ENCODE results near the gene ADRA2C.

Gene ADRA2C

GRCh38 chr4:3762753-3763549 is 3.2 kb upstream of the ADRA2C start:
- DNase-seq, result no peak

GRCh38 chr4:3765271-3766035 is 732 bp upstream of the ADRA2C start:
- no peak for DNase-seq

- no peak for DNase-seq
Measured at GRCh38 chr4:3766785-3767569, 792 bp downstream of the ADRA2C start.

GRCh38 chr4:3767570-3768288 is 1.5 kb downstream of the ADRA2C start:
- no peak for DNase-seq

GRCh38 chr4:3768842-3769641 is 2.9 kb downstream of the ADRA2C start:
- DNase-seq, result no peak

GRCh38 chr4:3769642-3770184 is 3.5 kb downstream of the ADRA2C start:
- DNase-seq, result no peak

- no peak for DNase-seq
Measured at GRCh38 chr4:3770323-3771163, 4.4 kb downstream of the ADRA2C start.

GRCh38 chr4:3771164-3771809 is 5.1 kb downstream of the ADRA2C start:
- no peak for DNase-seq

GRCh38 chr4:3771939-3772495 is 5.8 kb downstream of the ADRA2C start:
- no peak for DNase-seq

- DNase-seq, result no peak
Measured at GRCh38 chr4:3772632-3773031, 6.4 kb downstream of the ADRA2C start.

GRCh38 chr4:3773552-3774001 is 7.4 kb downstream of the ADRA2C start:
- DNase-seq, result no peak

- no peak for DNase-seq
Measured at GRCh38 chr4:3774253-3774883, 8.2 kb downstream of the ADRA2C start.

GRCh38 chr4:3775005-3775404 is 8.8 kb downstream of the ADRA2C start:
- no peak for DNase-seq

- DNase-seq, result no peak
Measured at GRCh38 chr4:3775576-3775975, 9.4 kb downstream of the ADRA2C start.

GRCh38 chr4:3776166-3777032 is 10.2 kb downstream of the ADRA2C start:
- DNase-seq, result no peak

GRCh38 chr4:3777033-3777390 is 10.8 kb downstream of the ADRA2C start:
- DNase-seq, result no peak

- no peak for DNase-seq
Measured at GRCh38 chr4:3777669-3778068, 11.5 kb downstream of the ADRA2C start.

GRCh38 chr4:3779509-3779908 is 13.3 kb downstream of the ADRA2C start:
- no peak for DNase-seq
